HG03066 (cell line): ENCODE results near the gene SCAMP1.

ENCODE experiments used
- ATAC-seq: cut with Tn5 transposase; IDR thresholded peaks from one replicate; pipeline ENCODE4 v1.9.1; 2021; ENCODE audit warnings: low read depth; ENCODE audit not compliant: unreplicated experiment

The SCAMP1 gene

DNA sequence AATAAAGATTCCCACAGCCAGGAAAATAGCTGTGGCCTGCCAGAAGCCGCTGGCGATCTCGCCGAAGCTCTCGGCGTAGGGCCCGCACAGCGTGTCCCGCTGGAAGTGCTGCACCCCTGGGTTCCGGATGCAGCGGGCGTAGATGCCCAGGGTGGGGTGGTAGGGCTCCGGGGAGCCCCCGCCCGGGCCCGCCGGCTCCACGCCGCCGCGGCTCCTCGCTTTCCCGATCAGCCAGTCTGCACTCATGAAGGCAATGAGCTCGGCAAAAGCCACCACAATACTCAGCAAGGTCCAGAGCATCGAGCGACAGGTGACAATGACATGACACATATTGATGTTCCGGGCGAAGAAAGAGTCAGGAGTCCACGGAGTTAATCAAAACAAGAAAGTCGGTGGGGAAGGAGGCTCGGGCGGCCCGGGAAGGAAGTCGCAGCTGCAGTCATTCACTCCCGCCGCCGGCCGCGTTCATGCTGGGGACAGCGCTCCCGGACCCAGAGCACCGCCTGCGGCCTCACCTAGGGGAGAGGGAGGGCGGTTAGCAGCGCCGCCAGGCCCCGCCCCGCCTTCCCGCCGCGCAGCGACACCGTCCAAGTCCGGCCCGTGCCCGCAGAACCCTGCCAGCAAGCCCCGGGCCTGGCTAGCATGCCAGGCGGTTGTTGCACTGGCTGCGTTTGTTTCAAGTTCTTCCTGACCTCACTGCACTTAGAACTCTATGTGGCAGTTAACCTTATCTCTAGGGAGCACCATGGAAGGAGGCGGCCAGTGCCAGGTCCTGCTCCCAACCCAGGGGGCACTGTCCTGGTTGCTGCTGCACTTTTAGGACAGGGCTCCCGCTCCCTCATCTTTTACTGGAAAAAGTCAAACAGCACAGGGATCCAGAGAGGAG is 149.7 kb downstream of the SCAMP1 start:
- peak; percentile 72 for ATAC-seq

DNA sequence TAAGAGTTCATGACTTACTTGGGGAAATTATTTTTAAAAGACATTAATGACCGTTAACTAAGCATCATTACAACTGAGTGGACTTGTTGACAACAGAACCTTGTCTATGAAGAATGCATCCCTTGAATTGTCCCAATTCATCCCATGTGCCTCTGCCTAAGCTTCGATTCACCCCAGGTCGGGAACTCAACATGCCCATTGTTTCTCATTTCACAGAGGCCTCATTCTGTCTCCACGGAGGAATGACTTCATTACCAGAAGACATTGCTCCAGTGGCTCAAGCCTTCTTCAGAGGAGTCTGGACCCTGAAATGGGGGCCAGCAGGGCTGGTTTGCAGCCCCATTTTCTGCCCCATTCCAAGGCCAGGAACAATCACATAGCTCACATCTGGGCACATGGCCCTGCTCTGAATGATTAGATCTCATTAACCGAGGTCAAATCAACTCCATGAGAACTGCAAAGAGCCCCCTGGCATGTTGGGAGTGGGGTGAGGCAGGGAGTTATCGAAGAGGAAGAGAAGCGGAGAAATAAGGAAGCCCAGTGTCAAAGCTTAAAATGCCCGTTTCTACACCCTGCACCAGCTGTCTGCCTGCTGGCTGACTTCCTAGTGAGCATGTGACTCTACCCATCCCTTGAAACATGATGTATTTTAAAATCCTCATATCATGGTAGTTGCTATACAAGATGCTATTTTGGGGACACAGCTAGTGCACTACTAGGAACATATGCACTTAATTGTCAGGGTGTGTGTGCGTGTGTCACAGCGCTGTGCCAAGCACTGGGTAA is 150.9 kb downstream of the SCAMP1 start:
- ATAC-seq = no peak

DNA sequence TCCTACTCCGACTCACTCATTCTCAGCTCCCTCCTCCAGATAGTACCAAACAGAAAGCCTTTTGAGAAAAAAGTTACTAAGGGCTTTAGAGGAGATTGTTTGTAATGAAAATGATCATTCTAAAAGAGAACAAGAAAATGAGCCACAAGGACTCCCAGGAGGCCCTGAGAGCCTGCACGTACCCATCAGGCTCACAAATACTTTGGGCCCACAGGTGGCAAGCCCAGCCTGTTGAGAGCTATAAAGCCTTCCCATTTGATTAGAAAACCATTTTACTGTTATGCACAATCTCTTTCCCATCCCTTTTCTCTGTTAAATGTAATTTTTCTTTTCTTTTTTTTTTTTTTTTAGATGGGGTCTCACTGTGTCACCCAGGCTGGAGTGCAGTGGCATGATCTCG is 152.0 kb downstream of the SCAMP1 start:
- ATAC-seq = no peak

DNA sequence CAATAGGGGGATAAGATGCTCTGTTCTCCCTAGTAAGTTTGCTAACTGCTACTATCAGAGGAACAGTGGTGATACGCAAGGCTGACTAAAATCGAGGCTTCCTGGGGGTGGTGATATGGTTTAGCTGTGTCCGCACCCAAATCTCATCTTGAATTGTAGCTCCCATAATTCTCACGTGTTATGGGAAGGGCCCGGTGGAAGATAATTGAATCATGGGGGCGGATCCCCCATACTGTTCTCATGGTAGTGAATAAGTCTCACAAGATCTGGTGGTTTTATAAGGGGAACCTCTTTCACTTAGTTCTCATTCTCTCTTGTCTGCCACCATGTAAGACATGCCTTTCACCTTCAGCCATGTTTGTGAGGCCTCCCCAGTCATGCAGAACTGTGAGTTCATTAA is 153.0 kb downstream of the SCAMP1 start:
- ATAC-seq = no peak

DNA sequence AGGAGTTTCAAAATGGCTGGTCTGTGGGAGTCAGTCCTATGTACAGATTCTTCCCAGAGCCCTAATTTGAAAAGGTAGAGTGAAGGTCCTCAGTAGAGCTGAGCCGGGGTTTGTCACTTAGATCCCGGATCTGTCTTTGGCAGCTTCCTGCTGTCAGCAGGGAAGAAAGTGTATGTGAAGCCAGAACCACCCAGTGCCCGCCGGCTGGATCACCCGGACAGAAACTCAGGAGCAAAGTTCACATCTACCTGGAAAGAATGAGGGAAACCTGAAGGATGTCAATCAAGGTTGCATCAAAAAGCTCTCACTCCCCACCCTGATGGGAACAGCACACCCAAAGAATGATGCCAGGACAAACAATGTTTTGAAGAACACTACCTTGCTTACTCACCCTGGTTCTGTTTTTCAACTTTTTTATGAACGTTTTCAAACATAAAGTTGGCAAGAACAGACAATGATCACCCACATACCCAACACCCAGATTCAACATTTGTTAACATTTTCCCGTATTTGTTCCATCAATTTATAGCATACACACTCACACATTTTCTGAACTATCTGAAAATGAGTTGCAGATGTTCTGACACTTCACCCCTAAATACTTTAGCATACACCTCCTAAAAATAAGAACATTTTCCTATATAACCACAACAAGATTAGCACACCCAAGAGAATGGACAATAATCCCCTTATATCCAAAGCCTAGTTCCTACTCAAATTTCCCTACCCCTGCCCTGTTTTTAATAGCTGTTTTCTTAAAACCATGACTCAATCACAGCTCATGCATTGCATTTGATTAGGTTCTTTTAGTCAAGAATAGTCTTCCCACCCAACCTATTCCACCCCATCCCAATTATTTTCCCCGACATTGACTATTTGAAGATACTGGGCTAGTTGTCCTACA is 154.3 kb downstream of the SCAMP1 start:
- no peak for ATAC-seq

DNA sequence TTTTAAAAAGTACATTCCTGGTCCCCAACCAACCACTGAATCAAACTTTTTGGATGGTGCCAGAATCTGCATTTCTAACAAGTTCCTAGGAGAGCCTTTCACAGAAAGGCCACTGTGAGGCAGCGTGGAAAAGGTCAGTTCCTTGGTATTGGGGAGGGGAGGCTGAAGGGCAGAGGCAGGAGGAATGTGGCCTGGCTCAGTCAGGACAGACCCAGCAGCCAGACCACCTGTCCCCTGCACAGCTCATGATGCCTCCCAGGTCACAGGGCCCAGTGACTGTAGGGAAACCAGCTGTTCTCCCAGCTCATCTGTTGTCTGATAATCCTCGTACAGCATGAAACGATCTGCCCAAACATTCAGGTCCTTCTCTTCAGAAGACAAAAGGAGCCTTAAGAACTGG is 155.3 kb downstream of the SCAMP1 start:
- no peak for ATAC-seq

DNA sequence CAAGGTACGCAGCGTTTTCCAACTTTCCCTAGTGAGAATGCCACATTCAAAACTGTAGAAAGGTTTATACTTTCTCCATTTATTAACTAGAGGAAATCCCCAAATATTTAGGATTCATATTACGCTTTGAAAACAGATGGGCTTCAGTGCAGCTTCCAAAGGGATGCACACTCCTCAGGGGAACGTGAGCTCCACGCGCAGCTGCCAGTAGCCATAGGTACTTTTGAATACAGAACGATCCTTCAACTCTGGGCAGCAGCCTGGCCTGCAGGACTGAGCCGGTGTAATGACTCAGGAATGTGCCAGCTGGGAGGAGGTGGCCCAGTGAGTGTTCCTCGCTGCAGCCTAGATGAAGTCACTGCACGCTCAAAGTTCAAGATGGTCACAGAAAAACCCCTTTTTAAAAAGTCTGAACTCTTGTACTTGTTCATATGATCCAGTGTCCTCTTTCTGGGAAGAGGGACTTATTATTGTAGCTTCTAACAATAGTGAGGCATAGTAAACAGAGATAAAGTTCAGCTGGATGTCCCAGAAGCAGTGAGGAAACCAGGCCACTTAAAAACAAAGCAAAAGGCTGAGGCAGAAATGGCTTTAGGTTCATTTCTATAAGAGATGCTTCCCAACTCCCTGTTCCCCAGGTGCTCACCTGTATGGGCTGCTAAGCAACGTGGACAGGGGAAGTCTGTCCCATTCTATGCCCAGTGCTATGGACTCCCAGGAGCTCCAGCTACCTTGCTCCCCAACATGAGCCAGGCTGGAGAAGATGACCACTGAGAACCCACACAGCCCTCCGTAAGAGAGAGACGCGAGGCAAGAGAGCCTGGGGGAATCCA is 158.2 kb downstream of the SCAMP1 start:
- ATAC-seq = no peak

DNA sequence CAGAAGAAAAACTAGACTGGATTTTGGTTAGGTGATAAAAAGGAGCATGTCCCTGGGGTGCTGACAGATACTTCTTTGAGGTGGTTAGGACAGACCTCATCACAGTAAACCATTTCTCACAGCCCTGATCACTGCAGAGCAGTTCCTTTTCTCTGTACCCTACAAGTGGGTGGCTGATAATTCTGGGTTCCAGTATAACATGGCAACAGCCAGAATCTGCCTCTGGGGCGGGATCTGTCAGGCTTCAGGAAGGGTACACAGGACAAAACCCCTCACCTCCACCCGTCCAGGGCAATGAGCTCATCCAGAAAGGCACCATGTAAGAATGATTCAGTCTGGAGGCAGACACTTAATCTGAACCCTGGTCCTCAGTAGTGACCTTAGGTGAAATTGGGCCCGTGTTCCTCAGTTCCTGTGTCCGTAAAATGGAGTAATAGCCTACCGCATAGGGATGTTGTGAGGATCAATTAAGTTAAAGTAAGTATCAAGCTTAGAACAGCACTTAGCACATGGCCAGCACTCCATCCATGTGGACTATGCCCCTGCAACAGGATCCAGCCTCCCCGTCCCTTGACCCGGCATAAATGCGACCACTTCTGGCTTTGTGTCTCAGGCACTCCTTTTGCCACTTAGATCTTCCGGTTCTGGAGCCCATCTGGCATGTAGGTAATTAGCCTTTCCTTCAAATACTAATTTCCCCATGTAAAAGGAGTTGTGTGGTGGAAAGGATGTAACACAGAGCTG is 159.0 kb downstream of the SCAMP1 start:
- ATAC-seq = no peak

DNA sequence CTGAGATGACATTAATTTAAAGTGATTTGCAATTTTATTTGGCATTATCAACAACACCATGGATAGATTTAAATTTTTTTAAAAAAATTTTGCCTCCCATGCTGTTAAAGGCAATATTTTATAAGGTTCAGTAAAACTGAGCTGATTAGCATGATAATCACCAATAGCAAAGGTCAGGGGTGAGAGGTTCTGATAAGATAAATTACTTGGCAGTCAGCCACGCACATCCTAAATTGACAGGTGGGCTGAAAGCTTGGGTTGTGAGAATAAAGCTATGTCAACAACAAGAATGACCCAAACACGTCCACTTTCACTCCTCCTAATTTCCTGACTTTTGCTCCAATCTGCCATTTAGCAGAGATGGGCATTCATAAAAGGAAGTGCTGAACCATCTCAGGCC is 161.0 kb downstream of the SCAMP1 start:
- no peak for ATAC-seq

DNA sequence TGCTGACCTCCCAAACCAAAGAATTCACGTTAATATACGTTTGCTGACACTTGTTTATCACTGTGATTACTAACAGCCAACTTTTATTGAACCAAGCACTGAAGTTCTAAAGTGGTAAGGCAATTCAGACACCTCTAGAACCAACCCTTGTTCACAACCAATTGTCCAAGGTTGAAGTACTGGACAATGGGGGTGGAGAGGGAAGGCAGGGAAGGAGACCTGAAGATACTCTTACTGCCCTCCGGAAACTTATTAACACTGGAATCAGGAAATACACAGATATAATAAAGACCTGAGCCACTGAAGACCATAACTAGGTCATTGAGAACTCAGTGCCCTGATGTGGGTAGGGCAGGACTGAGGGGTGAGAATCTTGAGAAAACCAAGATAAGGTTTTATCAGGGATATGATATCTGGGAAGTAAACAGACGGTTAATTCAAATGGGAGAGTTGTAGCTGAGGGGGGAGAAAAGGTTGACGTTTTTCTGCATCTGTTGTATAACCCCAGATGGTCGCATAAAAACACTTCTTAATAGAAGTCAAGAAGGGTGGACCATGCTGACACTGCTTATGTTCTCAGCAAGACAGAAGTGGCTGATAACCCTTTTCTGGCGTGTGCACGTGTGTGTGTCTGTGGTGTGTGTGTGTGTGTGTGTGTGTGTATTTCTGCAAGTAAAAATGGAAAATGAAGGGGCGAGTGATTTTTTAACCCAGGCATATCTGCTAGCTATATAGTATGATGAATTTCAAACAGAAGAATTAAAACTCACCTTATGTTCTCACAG is 162.3 kb downstream of the SCAMP1 start:
- ATAC-seq = no peak

DNA sequence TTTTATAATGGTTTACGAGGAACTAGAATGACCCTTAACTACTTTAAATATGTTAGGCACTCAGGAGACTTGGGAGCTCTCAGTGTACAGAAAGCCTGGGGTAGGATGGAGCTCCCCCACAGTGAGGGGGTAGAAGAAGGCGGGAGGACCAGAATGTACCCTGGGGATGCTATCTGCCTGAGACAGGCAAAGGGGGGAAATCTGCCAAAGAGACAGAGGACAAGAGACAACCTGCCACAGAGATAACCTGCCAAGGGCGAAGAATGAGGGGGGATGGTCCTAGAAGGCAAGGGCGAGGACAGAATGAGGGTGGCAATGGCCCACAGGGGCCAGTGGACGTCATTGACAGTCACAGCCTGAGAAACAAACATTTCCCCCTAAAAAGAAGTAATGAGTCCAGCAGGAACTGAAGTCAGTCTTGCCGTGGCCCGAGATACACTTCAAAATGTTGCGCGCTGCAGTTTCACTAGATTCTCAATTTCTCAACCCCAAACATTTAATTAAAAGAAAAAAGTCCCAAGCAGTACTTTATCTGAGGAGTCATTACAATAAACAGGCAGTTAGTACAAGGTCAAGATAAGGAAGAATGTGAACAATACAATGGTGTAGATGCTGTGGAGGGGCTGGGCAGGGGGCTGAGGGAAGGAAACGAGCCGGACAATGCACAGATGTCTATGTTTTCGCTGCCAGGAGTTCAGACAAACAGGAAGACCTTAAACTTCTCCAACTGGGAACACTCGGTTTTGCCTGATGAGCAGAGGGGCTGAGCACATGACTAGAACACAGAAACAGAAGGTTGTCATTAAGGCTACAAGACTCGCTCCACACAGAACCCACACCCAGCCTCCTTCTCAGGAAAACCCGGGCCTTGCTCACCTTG is 163.1 kb downstream of the SCAMP1 start:
- ATAC-seq = no peak

DNA sequence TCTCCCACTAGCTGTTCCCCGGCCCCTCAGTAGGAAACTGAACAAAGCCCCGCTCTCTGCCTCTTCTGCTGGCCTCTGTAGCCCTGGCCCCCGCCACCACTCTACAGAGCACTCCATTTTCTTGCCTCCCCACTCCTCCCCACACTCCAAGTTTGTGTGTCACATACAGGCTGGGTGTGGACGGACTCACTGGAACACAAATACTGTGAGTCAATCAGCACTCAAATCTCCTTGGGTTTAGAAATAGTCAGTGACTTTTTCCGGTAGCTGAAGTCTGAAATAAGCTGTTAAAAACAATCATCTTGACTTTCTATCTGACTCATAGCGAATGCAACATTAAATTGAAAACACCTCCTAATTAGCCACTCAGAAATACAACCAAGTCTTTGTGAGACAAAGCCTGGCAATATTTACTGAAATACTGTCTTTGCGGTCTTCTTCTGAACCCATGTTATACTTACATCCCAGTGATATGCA is 165.7 kb downstream of the SCAMP1 start:
- no peak for ATAC-seq

DNA sequence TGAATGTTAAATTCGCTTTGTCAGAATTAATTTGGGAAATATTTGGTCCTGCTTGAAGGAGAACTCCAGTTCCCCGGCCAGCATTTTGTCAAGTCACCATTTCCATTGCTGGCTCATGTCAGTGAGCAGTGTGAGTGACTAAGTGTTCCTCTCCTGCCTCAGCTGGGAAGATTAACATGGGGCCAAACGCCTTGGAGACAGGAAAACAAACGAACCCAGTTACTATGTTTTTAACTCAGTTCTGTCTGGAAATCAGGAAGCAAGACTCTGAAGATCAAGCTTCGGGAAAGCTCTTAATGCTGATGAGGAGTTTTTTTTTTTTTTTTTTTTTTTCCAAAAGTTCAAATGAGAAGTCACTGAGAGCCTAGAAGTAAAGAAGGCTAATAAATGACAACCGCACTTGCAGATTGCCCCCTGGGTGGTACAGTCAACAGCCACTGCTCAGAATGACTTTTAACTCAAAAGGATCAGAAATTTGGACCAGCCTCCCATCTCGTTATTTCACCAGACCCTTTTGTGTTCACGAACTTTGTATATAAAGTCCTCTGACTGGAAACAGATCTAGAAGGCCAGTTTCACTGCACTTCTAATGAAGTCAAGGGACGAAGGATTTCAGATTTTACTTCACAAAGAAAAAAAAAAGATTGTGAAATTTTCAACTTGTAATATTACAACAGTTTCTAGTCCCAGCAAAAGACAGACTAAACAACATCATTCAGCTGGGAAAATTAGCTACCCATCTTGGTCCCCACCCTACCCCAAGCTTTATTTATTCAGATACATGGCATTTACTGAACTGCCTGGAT is 166.8 kb downstream of the SCAMP1 start:
- no peak for ATAC-seq

DNA sequence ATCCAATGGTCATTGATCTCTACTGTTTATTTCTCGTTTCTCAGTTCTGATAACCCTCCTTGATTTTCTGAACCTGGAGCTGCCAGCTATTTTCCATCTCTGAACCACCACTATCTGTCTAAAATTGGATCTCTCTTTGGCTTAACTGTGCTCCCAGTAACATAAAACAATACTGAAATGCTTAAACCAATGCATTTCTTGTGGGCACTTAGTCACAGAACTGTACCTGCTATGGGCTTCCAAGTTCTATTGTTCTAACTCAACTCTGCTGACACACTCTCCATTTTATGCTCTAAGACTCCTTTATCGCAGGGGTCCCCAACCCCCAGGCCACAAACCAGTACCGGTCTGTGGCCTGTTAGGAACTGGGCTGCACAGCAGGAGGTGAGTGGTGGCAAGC is 167.5 kb downstream of the SCAMP1 start:
- ATAC-seq = no peak
